CD4-positive, alpha-beta T cell treated with Interleukin-21 for 1 hour (primary cell): Measurements from ENCODE around the gene PARP16.
A peak's percentile ranks its signal among the peaks of the same experiment; 100 is the strongest.

ENCODE experiments used
- DNase-seq: peaks from one replicate; pipeline ENCODE4 v3.0.0-alpha.2; 2020

PARP16 gene

GRCh38 chr15:65310431-65311137, 23.9 kb upstream of the PARP16 start:
- DNase-seq, result no peak

- DNase-seq, result no peak
Observed at GRCh38 chr15:65309882-65310418, 23.3 kb upstream of the PARP16 start.

GRCh38 chr15:65307978-65308377, 21.3 kb upstream of the PARP16 start:
- DNase-seq, result no peak

- DNase-seq, result no peak
Observed at GRCh38 chr15:65306551-65306950, 19.9 kb upstream of the PARP16 start.

- no peak for DNase-seq
Observed at GRCh38 chr15:65305776-65306175, 19.1 kb upstream of the PARP16 start.

- DNase-seq, result no peak
Observed at GRCh38 chr15:65305150-65305758, 18.6 kb upstream of the PARP16 start.

- peak; percentile 91 for DNase-seq
Observed at GRCh38 chr15:65304381-65305149, 17.9 kb upstream of the PARP16 start, which contains the start of gene RNU5B-1. Gene RNU5B-1, plus strand, starts transcription at chr15:65304677.

- no peak for DNase-seq
Observed at GRCh38 chr15:65303687-65304380, 17.2 kb upstream of the PARP16 start.

- DNase-seq, result no peak
Observed at GRCh38 chr15:65302061-65302460, 15.4 kb upstream of the PARP16 start.

- no peak for DNase-seq
Observed at GRCh38 chr15:65300924-65301441, 14.3 kb upstream of the PARP16 start.

- DNase-seq, result no peak
Observed at GRCh38 chr15:65298731-65299130, 12.0 kb upstream of the PARP16 start.

- DNase-seq, result no peak
Observed at GRCh38 chr15:65292938-65293518, 6.3 kb upstream of the PARP16 start.

GRCh38 chr15:65290228-65290627, 3.5 kb upstream of the PARP16 start:
- no peak for DNase-seq

- DNase-seq, result no peak
Observed at GRCh38 chr15:65289261-65289854, 2.7 kb upstream of the PARP16 start.

GRCh38 chr15:65287520-65287855, 805 bp upstream of the PARP16 start:
- DNase-seq, result no peak

- DNase-seq, result no peak
Observed at GRCh38 chr15:65286069-65286703, 497 bp downstream of the PARP16 start.

- DNase-seq, result no peak
Observed at GRCh38 chr15:65285291-65286068, 1.2 kb downstream of the PARP16 start.

- DNase-seq, result no peak
Observed at GRCh38 chr15:65278480-65278879, 8.2 kb downstream of the PARP16 start.

- DNase-seq, result no peak
Observed at GRCh38 chr15:65277015-65277414, 9.7 kb downstream of the PARP16 start.

GRCh38 chr15:65275728-65276126, 11.0 kb downstream of the PARP16 start:
- no peak for DNase-seq
